Measurements from ENCODE around the gene IRF3.

IRF3 gene

DNA sequence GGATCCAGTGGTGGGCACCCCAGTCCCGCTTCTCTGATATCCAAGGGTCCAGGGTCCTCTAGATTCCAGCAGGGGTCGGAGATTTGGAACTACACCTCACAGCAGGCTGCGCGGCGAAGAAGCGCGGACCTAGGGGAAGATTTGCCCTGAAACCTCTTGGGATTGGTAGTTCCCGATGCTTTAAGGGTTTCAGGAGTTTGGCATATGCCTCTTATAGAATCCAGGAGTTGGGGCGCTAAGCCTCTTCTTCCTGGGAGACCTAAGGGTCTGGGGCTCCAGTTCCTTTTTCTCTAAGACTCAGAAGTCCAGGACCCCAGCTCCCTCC lies 425 bp upstream of the IRF3 start:
- TF ChIP-seq, protein P1, sequence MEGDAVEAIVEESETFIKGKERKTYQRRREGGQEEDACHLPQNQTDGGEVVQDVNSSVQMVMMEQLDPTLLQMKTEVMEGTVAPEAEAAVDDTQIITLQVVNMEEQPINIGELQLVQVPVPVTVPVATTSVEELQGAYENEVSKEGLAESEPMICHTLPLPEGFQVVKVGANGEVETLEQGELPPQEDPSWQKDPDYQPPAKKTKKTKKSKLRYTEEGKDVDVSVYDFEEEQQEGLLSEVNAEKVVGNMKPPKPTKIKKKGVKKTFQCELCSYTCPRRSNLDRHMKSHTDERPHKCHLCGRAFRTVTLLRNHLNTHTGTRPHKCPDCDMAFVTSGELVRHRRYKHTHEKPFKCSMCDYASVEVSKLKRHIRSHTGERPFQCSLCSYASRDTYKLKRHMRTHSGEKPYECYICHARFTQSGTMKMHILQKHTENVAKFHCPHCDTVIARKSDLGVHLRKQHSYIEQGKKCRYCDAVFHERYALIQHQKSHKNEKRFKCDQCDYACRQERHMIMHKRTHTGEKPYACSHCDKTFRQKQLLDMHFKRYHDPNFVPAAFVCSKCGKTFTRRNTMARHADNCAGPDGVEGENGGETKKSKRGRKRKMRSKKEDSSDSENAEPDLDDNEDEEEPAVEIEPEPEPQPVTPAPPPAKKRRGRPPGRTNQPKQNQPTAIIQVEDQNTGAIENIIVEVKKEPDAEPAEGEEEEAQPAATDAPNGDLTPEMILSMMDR (IDR thresholded peaks at IDR 0.05), result no peak
- TF ChIP-seq ZFX (IDR thresholded peaks at IDR 0.05; ENCODE audit: borderline replicate concordance), result no peak

DNA sequence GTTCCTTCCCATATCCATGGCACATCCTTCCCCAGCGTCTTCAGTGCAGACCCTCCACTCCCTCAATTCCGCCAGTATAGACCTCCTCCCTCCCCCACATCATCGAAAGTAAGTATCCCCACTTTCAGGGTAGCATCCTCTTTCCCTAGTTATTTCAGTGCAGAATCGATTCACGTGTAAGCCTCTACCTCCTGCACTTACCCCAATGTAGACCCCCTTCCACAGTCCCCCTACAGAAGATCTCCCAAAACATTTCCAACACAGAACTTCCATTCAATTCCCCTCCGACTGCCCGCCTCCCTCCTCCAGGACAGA lies 664 bp downstream of the IRF3 start:
- H3K27ac ChIP-seq, result peak overlapping the region; percentile 95
- TF ChIP-seq ZFX (IDR thresholded peaks at IDR 0.05; ENCODE audit: borderline replicate concordance), result no peak
- TF ChIP-seq, protein P1 (IDR thresholded peaks at IDR 0.05), result no peak

More for the DNA sequence above, 425 bp upstream of the IRF3 start:
- H3K27ac ChIP-seq, result peak overlapping the region; percentile 95

DNA sequence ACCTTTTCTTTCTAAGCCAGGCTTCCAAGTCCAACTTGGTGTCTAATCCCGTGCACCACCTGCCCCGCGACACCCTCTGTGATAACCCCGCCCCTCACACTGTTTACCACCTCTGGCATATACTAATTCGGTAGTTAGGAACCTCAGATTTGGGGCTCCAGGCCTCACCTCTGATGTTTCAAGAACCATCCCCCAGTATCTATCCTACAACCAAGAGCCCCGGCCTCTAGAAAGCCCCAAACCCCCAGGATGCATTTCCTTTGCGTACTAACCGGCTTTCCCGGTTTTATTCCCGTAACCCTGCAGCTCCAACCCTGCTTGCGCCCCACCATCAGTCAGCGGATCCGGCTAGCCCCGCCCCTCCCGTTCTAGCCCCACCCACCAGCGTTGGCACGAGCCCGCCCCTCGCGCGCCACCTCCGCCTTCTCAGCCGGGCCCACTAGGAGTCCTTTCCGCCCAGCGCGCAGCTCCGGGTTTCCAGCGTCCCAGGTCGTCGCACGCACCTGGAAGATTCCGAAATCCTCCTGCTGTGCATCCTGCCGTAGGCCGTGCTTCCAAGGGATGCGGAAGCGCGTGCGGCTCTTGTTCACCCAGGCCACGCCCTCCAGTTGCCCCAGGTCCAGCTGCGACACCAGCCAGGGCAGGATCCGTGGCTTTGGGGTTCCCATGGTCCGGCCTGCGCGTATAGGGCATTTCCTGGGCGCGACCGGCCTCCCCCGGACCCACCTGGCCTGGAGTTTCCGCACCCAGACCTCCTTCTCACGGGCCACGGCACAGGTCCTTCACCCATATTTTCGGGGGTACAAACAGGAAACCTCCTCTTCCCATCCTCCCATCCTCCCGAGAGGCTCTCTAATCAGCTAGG lies 1.3 kb downstream of the IRF3 start:
- TF ChIP-seq ZFX (IDR thresholded peaks at IDR 0.05; ENCODE audit: borderline replicate concordance), result no peak
- TF ChIP-seq, protein P1 (IDR thresholded peaks at IDR 0.05), result peak; percentile 14
- peak overlapping the region; percentile 95 for H3K27ac ChIP-seq

DNA sequence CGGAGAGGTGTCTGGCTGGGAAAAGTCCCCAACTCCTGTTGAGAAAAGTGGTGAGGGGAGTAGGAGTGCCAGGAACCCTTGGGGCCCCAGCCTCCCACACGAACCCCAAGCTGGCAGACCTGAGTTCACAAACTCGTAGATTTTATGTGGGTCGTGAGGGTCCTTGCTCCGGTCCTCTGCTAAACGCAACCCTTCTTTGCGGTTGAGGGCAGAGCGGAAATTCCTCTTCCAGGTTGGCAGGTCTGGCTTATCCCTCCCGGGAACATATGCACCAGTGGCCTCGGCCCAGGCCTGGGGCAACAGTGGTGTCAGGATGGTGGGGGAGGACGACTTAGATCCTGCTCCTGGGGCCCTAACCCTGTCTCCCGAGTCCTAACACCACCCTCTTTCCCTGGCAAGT lies 2.4 kb downstream of the IRF3 start:
- peak overlapping the region; percentile 95 for H3K27ac ChIP-seq
- no peak for TF ChIP-seq ZFX (IDR thresholded peaks at IDR 0.05; ENCODE audit: borderline replicate concordance)
- TF ChIP-seq, protein P1 (IDR thresholded peaks at IDR 0.05), result no peak

DNA sequence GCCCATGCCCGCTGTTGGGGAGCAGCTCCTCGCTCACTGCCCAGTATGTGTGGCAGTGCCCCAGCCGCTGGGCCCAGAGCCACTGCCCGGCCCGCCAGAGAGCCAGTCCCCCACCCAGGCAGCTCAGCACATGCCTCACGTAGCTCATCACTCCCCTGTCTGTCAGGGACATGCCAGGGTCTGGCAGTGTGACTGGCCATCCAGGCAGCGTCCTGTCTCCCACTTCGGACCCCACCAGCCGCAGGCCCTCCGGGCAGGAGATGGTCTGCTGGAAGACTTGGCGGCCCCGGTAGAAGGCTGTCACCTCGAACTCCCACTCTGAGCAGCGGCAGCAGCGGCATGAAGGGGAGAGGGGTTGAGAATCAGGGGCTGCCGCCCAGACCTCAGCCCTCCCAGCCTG lies 3.6 kb downstream of the IRF3 start:
- peak overlapping the region; percentile 38 for H3K27ac ChIP-seq
- TF ChIP-seq ZFX (IDR thresholded peaks at IDR 0.05; ENCODE audit: borderline replicate concordance), result no peak

DNA sequence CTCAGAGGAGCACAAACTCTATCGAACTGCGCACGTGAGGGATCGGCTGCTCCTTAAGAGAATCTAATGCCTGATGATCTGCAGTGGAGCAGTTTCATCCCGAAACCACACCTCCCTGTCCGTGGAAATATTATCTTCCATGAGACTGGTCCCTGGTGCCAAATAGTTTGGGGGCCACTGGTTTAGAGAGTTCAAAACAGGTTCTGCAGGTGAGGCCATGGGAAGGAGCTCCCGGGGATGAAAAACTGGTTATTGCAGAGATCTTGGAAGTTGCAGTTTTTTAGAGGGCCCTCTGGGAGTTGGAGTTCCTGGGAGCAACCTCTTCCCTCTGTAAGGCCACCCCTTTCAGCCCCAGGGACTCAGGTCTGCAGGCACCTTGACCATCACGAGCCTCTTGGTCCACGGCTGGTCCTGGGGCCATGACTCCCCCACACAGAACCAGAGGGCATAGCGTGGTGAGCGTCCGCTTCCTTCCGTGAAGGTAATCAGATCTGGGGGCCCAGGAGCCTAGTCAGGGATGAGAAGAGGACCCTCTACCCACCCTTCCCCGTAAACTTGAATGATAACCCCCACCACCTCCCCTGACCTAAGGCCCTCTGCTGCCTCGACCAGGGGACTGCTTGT lies 5.2 kb downstream of the IRF3 start:
- no peak for TF ChIP-seq ZFX (IDR thresholded peaks at IDR 0.05; ENCODE audit: borderline replicate concordance)
- TF ChIP-seq, protein P1 (IDR thresholded peaks at IDR 0.05), result no peak
- peak overlapping the region; percentile 38 for H3K27ac ChIP-seq

DNA sequence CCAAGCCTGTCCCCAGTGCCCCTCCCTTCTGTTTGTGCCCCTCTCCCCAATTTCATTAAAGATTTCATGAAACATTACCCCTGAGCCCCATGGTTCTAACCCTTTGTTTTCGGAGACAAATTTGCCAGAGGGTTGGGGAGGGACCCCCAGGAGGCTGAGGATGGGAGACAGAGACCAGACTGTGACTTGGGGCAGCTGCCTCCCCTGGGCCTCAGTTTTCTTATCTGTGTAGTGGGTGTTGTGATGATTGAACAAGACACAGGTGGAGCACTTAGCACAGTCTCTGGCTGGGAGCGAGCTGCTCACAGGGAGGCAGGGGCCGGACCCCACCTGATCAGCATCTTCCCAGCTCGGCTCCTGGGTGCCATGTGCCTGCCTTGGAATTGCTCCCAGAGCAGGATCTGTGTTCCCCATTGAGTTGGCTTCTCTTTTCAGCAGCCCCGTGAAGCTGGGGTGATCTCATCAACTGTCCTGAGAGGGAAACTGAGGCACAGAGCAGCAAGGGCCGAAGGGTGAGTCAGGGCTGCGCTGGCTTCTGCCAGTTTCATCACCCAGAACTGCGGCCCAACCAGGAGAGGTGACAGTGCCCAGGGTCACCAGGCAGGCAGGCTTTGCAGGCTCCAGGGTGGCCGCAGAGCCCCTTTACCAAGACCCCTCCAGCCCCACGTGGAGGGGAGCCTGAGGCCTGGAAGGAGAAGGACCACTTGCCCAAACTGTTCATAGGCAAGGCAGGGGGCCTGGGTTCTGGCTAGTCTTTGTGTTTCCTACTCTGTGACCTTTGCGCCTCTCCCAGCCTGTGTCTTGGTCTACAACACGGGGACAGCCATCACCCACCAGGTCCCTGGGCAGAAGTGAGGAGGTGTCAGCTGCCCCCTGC lies 6.9 kb downstream of the IRF3 start:
- peak overlapping the region; percentile 38; the same call in 1 of the 2 replicates for H3K27ac ChIP-seq
- TF ChIP-seq, protein P1 (IDR thresholded peaks at IDR 0.05), result no peak
- no peak for TF ChIP-seq ZFX (IDR thresholded peaks at IDR 0.05; ENCODE audit: borderline replicate concordance)
